ENCODE measurements around the gene RBM7. TPM values are rescaled to one million over a fixed set of nuclear protein-coding genes. Genes with fewer than 3 reads are reported as not detected.

RBM7 gene
- total and polyA plus RNA-seq, 2 donors (not counting 3 experiments of a cell fraction or from before 2014, with no cell fraction given) = 16.4 to 38.4 TPM

GRCh38 chr11:114432893-114433292 is 32.4 kb downstream of the RBM7 start:
- Histone ChIP-seq H4K20me1 (replicated peaks; ENCODE audit: control insufficient read depth, extremely low read depth, insufficient read depth, low read length) (no peaks in the 10 kb centered on the region), H3K9me3 (replicated peaks; ENCODE audit: control insufficient read depth, insufficient read depth, low read length) (no peaks in the 10 kb centered on the region), H3K9me1 (replicated peaks; ENCODE audit: control insufficient read depth, extremely low read depth, insufficient read depth, low read length) (no peaks in the 10 kb centered on the region), H3K4me2 (ENCODE audit: insufficient read depth, low read length) (no peak overlapping the region), H3K4me1 (ENCODE audit: control insufficient read depth, extremely low read depth, insufficient read depth, low read length) (no peaks in the 10 kb centered on the region), H3K9ac (replicated peaks; ENCODE audit: extremely low read depth, insufficient read depth, low read length) (no peak overlapping the region), H3K79me2 (ENCODE audit: control insufficient read depth, insufficient read depth, low read length) (no peaks in the 10 kb centered on the region), H2AFZ (ENCODE audit: low read depth, low read length) (no peak overlapping the region), H3K36me3 (ENCODE audit: control insufficient read depth in 2 of 2, extremely low read depth in 1 of 2, insufficient read depth in 2 of 2, low read length in 2 of 2) (no peaks in the 10 kb centered on the region), H3K27me3 (ENCODE audit: control insufficient read depth in 2 of 2, insufficient read depth in 2 of 2, low read length in 2 of 2) (no peaks in the 10 kb centered on the region), H3K27ac (ENCODE audit: insufficient read depth, low read depth, low read length) (no peak overlapping the region), H3K4me3 (replicated peaks in 1 of 3; ENCODE audit: insufficient read depth in 1 of 3, low read depth in 1 of 3, low read length in 3 of 3) (no peak overlapping the region)
- TF ChIP-seq EZH2 (IDR thresholded peaks at IDR 0.05; ENCODE audit: borderline replicate concordance, low read depth, low read length, severe bottlenecking) (no peak), MYC (IDR thresholded peaks at IDR 0.05; ENCODE audit: low read depth, low read length) (no peak), POLR2A (IDR thresholded peaks at IDR 0.05; ENCODE audit: low read depth, low read length) (no peak), MAX (IDR thresholded peaks at IDR 0.05; ENCODE audit: insufficient read depth, insufficient read length) (no peak), JUN (IDR thresholded peaks at IDR 0.05; ENCODE audit: borderline replicate concordance, insufficient read depth, insufficient read length, low read depth) (no peak), CTCF (IDR thresholded peaks at IDR 0.05; ENCODE audit: extremely low read depth in 1 of 2, insufficient read depth in 1 of 2, low read depth in 1 of 2, low read length in 2 of 2) (no peak), POLR2AphosphoS5 (IDR thresholded peaks at IDR 0.05; ENCODE audit: insufficient read depth, low read depth, low read length) (no peak), FOS (IDR thresholded peaks at IDR 0.05; ENCODE audit: borderline replicate concordance, insufficient read depth, low read length) (no peak), GATA2 (IDR thresholded peaks at IDR 0.05; ENCODE audit: insufficient read depth, insufficient read length, low read depth, low read length) (no peak)
- BruUV-seq (replicated peaks) = no TSS peak
- no peak for DNase-seq (ENCODE audit: low read depth, low spot score)
- POLR2A ChIA-PET = no interaction called here
- dilution Hi-C loops (cut with MboI; ENCODE audit: extremely low pct_ligation_motif_present, low sequenced_read_pairs) = no loop called here
- intact Hi-C loops (cut with micrococcal nuclease) = no loop called here
- CTCF ChIA-PET = no interaction called here
- FAIRE-seq = no peak
